ENCODE results near the gene NEK11. TPM values are rescaled to one million over a fixed set of nuclear protein-coding genes. Genes with fewer than 3 reads are reported as not detected.

NEK11 gene
- 1 to 10 TPM; 3.9 to 9.4 (median 5.8) TPM for total RNA-seq
- long read RNA-seq, donor 1, partial matches to known transcripts = 0 of 1 reads
- long read RNA-seq, donor 1, other reads (novel, unspliced or antisense) = 1 of 1 reads
- long read RNA-seq, donor 2, partial matches to known transcripts = 0 of 1 reads
- long read RNA-seq, donor 2, other reads (novel, unspliced or antisense) = 0 of 1 reads

GRCh38 chr3:131026321-131027151, at the start of gene NEK11, which contains the start of gene ASTE1:
TSS of gene NEK11 (plus strand) at chr3:131026877. CDS start at chr3:131029709, 2,832 bp downstream.
TSS of gene ASTE1 (minus strand) at chr3:131026825. CDS start at chr3:131025306, 1,519 bp downstream.
- Histone ChIP-seq H3K9me3 (no peaks in the 10 kb centered on the region), H3K4me3 (peak within 1 kb of the TSS; percentile 48), H3K36me3 (ENCODE audit: low read depth) (no peaks in the 10 kb centered on the region), H3K4me1 (ENCODE audit: low read depth) (peaks cover 2% of the 10 kb centered on the region)
- peak; percentile 99 for ATAC-seq
- no peak for TF ChIP-seq CTCF (IDR thresholded peaks at IDR 0.05)
- intact Hi-C loops (cut with DNase I, micrococcal nuclease) = no loop called here
- peak; percentile 94 for DNase-seq

- no peaks in the 10 kb centered on the region for H3K9me3 ChIP-seq
- H3K4me1 ChIP-seq (ENCODE audit: low read depth) = no peaks in the 10 kb centered on the region
- no peak overlapping the region for H3K4me3 ChIP-seq
- ATAC-seq (no peak), DNase-seq (no peak)
- TF ChIP-seq CTCF (IDR thresholded peaks at IDR 0.05) = no peak
- intact Hi-C loops (cut with DNase I, micrococcal nuclease) = no loop called here
- no peaks in the 10 kb centered on the region for H3K36me3 ChIP-seq (ENCODE audit: low read depth)
Observed at GRCh38 chr3:130979117-130979516, 47.6 kb upstream of the NEK11 start.

- intact Hi-C loops (cut with DNase I, micrococcal nuclease) = no loop called here
- Histone ChIP-seq H3K4me1 (ENCODE audit: low read depth) (no peaks in the 10 kb centered on the region), H3K9me3 (no peaks in the 10 kb centered on the region), H3K4me3 (no peak overlapping the region), H3K36me3 (ENCODE audit: low read depth) (no peaks in the 10 kb centered on the region)
- DNase-seq (no peak), ATAC-seq (no peak)
- TF ChIP-seq CTCF (IDR thresholded peaks at IDR 0.05) = no peak
Observed at GRCh38 chr3:130981469-130981868, 45.2 kb upstream of the NEK11 start.

GRCh38 chr3:130990282-130990681, 36.4 kb upstream of the NEK11 start:
- no peak for ATAC-seq
- Histone ChIP-seq H3K36me3 (ENCODE audit: low read depth) (no peaks in the 10 kb centered on the region), H3K4me3 (no peak overlapping the region), H3K9me3 (no peaks in the 10 kb centered on the region), H3K4me1 (ENCODE audit: low read depth) (no peaks in the 10 kb centered on the region)
- DNase-seq = no peak
- TF ChIP-seq CTCF (IDR thresholded peaks at IDR 0.05) = no peak
- intact Hi-C loops (cut with DNase I, micrococcal nuclease) = no loop called here

GRCh38 chr3:130991126-130991525, 35.6 kb upstream of the NEK11 start:
- Histone ChIP-seq H3K4me3 (no peak overlapping the region), H3K36me3 (ENCODE audit: low read depth) (no peaks in the 10 kb centered on the region), H3K9me3 (no peaks in the 10 kb centered on the region), H3K4me1 (ENCODE audit: low read depth) (no peaks in the 10 kb centered on the region)
- ATAC-seq = no peak
- no peak for TF ChIP-seq CTCF (IDR thresholded peaks at IDR 0.05)
- no peak for DNase-seq
- intact Hi-C loops (cut with DNase I, micrococcal nuclease) = no loop called here

All from mucosa of descending colon (tissue), 3 donors.